ENCODE results near the gene SCD5.
"Not testable (repeated sequence)": the region's sequence is repeated elsewhere in the genome, so short reads cannot be mapped to it uniquely, and the experiment has no call there.

SCD5 gene

GRCh38 chr4:82798168-82799005 is at the start of gene SCD5:
SCD5 (minus strand) TSS chr4:82798796; CDS start chr4:82798537, 259 bp downstream.
- DNase-seq (ENCODE audit: low read depth): peak; percentile 86
- peak within 1 kb of the TSS; percentile 71 for H3K4me3 ChIP-seq (ENCODE audit: low read length)
- TF ChIP-seq, protein P1, sequence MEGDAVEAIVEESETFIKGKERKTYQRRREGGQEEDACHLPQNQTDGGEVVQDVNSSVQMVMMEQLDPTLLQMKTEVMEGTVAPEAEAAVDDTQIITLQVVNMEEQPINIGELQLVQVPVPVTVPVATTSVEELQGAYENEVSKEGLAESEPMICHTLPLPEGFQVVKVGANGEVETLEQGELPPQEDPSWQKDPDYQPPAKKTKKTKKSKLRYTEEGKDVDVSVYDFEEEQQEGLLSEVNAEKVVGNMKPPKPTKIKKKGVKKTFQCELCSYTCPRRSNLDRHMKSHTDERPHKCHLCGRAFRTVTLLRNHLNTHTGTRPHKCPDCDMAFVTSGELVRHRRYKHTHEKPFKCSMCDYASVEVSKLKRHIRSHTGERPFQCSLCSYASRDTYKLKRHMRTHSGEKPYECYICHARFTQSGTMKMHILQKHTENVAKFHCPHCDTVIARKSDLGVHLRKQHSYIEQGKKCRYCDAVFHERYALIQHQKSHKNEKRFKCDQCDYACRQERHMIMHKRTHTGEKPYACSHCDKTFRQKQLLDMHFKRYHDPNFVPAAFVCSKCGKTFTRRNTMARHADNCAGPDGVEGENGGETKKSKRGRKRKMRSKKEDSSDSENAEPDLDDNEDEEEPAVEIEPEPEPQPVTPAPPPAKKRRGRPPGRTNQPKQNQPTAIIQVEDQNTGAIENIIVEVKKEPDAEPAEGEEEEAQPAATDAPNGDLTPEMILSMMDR (IDR thresholded peaks at IDR 0.05; ENCODE audit: insufficient read depth, low read depth, low read length, missing control alignments): no peak

DNA sequence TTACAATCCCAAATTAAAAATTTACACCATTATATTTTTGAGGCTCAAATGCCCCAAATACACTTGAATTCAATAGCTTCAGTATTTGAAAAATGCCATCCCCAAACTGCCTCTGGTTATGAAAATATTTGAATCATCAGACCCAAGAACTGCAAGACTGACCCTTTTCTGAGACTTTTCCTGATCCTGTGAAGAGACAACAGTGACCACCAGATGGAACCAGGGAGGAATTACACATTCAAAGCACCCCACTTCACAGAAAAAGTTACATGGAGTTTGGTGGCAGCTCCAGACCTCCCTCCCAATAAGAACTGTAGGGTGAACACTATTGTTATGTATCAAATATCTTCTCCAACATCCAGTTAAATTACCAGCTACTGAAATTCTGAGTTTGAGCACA is 44.0 kb upstream of the SCD5 start:
- no peak overlapping the region for H3K4me3 ChIP-seq (ENCODE audit: low read length)
- no peak for DNase-seq (ENCODE audit: low read depth)
- TF ChIP-seq, protein P1 (IDR thresholded peaks at IDR 0.05; ENCODE audit: insufficient read depth, low read depth, low read length, missing control alignments): peak; percentile 38

DNA sequence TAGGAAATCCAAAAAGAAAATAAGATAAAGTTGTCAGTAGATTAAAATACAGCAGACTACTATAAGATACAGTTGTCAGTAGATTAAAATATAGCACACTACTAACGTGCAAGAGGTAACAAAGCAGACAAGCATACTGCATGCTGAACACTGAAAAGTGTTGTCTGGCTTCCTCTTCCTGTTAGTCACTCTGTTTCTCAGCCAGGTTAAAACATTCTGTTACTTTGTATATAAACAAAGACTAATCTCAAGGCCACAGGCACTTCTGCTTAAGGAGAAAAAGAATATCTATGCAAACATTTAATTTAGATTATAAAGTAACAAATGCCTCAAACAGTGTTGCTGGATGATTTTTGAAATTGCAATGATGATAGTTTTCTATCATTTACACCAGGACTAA is 41.0 kb upstream of the SCD5 start:
- DNase-seq (ENCODE audit: low read depth): no peak
- no peak overlapping the region for H3K4me3 ChIP-seq (ENCODE audit: low read length)
- TF ChIP-seq, protein P1 (IDR thresholded peaks at IDR 0.05; ENCODE audit: insufficient read depth, low read depth, low read length, missing control alignments): no peak

GRCh38 chr4:82833696-82834313 is 35.2 kb upstream of the SCD5 start:
- peak; percentile 89 for DNase-seq (ENCODE audit: low read depth)
- no peak overlapping the region for H3K4me3 ChIP-seq (ENCODE audit: low read length)
- TF ChIP-seq, protein P1 (IDR thresholded peaks at IDR 0.05; ENCODE audit: insufficient read depth, low read depth, low read length, missing control alignments): peak; percentile 26

- DNase-seq (ENCODE audit: low read depth); H3K4me3 ChIP-seq (ENCODE audit: low read length): not testable (repeated sequence)
Observed at GRCh38 chr4:82833060-82833459, 34.5 kb upstream of the SCD5 start.

GRCh38 chr4:82825425-82825824 is 26.8 kb upstream of the SCD5 start:
- DNase-seq (ENCODE audit: low read depth): no peak
- no peak overlapping the region for H3K4me3 ChIP-seq (ENCODE audit: low read length)
- TF ChIP-seq, protein P1 (IDR thresholded peaks at IDR 0.05; ENCODE audit: insufficient read depth, low read depth, low read length, missing control alignments): no peak

DNA sequence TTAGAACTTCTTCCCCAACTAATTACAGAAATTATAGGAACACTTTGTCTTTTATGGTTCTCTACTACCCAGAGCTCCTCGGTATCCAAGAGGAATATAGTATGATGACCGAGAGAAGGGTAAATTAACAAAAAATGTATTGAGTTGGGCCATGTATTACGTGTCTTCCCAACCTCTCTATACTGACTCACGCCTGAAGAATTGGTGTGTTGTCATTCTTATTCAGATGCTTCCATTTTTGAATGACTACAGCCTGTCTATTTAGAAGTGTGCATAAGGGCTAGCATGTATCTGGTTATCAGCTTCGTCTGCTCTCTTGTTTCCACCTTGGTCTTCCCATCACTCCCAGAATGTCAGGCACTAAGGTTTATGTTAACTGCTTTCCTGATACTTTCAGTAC is 24.5 kb upstream of the SCD5 start:
- H3K4me3 ChIP-seq (ENCODE audit: low read length): no peak overlapping the region
- DNase-seq (ENCODE audit: low read depth): peak; percentile 75
- TF ChIP-seq, protein P1 (IDR thresholded peaks at IDR 0.05; ENCODE audit: insufficient read depth, low read depth, low read length, missing control alignments): no peak

Data from epithelial cell of esophagus (primary cell).